Measurements from ENCODE around the gene LY6G6C. TPM values are rescaled to one million over a fixed set of nuclear protein-coding genes. Genes with fewer than 3 reads are reported as not detected.
A peak's percentile ranks its signal among the peaks of the same experiment; 100 is the strongest.

Gene LY6G6C
- total and polyA plus RNA-seq, 12 donors, result not detected

DNA sequence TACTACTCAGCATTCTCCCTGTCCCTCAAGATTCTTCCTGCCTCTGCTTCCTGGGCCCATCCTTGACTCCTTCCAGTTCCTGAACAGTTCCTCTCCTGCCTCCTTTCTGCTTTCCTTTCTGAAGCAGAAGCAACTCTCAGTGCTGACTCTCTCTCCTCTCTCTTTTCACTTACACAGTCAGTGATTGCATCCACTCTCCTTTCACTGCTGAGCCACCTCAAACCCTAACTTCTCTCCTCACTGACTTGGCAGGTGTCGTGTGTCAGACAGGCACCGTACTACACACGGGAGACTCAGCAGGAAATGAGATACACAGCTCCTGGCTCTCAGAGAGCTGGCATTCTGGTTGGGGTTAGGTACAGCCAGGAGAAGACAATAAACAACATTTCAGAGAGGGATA is 24.0 kb downstream of the LY6G6C start:
- TF ChIP-seq, protein P1, sequence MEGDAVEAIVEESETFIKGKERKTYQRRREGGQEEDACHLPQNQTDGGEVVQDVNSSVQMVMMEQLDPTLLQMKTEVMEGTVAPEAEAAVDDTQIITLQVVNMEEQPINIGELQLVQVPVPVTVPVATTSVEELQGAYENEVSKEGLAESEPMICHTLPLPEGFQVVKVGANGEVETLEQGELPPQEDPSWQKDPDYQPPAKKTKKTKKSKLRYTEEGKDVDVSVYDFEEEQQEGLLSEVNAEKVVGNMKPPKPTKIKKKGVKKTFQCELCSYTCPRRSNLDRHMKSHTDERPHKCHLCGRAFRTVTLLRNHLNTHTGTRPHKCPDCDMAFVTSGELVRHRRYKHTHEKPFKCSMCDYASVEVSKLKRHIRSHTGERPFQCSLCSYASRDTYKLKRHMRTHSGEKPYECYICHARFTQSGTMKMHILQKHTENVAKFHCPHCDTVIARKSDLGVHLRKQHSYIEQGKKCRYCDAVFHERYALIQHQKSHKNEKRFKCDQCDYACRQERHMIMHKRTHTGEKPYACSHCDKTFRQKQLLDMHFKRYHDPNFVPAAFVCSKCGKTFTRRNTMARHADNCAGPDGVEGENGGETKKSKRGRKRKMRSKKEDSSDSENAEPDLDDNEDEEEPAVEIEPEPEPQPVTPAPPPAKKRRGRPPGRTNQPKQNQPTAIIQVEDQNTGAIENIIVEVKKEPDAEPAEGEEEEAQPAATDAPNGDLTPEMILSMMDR (IDR thresholded peaks at IDR 0.05), result no peak
- H3K9me3 ChIP-seq, result no peaks in the 10 kb centered on the region
- intact Hi-C loops (cut with DNase I), result no loop called here
- peaks cover 0 to 88% (median 46%) of the 10 kb centered on the region in 9 donors for H3K36me3 ChIP-seq
- H3K4me3 ChIP-seq, result no peak overlapping the region
- 38 to 47% methylated on average over 3 of the region's 3 CpGs for WGBS, 2 donors
- peaks cover 8 to 35% (median 18%) of the 10 kb centered on the region in 9 donors for H3K4me1 ChIP-seq
- H3K27ac ChIP-seq, result peak overlapping the region in 1 of 10 donors; percentile 31
- ATAC-seq (no peak), DNase-seq (no peak)
- H3K27me3 ChIP-seq, result no peaks in the 10 kb centered on the region

DNA sequence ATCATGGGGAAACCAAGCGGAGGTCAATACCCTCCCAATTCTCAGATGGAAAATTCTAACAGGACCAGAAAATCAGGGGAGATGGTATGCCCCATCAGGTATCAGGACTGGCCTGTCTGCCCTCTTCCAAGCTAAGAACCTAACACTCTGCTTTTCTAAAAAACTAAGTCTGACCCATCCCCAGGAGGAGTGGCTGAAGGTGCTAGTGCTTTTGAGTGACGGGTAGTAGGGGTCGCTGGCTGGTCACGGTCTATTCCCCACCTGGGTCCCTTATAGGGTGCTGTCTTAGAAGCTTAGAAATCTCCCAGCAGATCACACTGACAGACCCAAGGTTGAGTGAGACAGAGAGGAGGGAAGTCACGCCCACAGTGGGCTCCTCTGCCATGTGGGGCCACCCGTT is 28.0 kb downstream of the LY6G6C start:
- WGBS, 2 donors, result 91 to 92% methylated on average over 6 of the region's 6 CpGs

DNA sequence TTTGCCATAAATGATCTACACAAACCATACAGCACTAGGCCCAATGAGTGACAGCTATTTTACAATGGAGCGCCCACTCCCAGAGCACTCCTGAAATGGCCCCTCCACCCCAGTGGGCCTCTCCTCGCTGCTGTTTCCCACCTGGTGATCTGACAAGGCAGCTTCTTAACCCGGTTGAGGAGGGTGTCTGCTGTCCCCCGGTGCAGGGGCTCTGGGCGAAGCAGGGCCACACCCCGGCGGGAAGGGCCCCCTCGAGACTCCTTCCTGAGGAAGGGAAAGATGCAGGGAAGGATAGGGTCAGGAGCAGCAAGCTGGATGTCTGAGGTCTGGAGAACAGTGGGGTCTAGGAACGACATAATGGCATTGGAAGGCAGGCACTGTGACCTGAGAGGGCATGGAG is 28.7 kb downstream of the LY6G6C start:
- DNase-seq (no peak), ATAC-seq (no peak)
- no peak overlapping the region for H3K27ac ChIP-seq
- H3K36me3 ChIP-seq, result peaks cover 0 to 100% (median 74%) of the 10 kb centered on the region in 9 donors
- TF ChIP-seq, protein P1 (IDR thresholded peaks at IDR 0.05), result no peak
- no peak overlapping the region for H3K4me3 ChIP-seq
- H3K27me3 ChIP-seq, result no peaks in the 10 kb centered on the region
- WGBS, 2 donors, result 83 to 86% methylated on average over 9 of the region's 9 CpGs
- peaks cover 0 to 10% (median 0%) of the 10 kb centered on the region in 9 donors for H3K4me1 ChIP-seq
- intact Hi-C loops (cut with DNase I), result no loop called here
- no peaks in the 10 kb centered on the region for H3K9me3 ChIP-seq

More for the DNA sequence above, 28.0 kb downstream of the LY6G6C start:
- TF ChIP-seq, protein P1 (IDR thresholded peaks at IDR 0.05), result no peak
- peaks cover 0 to 16% (median 0%) of the 10 kb centered on the region in 9 donors for H3K4me1 ChIP-seq
- H3K9me3 ChIP-seq, result no peaks in the 10 kb centered on the region
- no peak overlapping the region for H3K4me3 ChIP-seq
- intact Hi-C loops (cut with DNase I), result no loop called here
- H3K27ac ChIP-seq, result no peak overlapping the region
- ATAC-seq (no peak), DNase-seq (no peak)
- H3K36me3 ChIP-seq, result peaks cover 0 to 100% (median 70%) of the 10 kb centered on the region in 9 donors
- no peaks in the 10 kb centered on the region for H3K27me3 ChIP-seq

DNA sequence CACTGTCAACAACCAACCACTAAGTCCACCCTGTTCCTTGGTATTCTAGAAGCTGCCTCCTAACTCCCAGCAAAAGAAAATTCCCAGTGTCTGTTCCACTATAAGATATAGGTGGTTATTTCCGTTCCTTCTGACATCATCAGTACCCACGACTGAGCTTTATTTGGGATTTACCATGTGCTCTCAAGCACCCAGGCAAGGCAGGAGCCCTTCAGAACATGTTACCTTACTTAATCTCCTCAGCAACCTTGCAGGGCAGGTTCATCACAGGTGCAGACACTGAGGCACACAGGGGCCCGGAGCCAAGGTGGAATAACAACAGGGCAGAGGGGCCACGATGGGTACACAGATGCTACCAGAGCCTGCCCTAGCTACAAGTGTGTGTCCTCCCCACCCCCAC is 29.2 kb downstream of the LY6G6C start:
- Histone ChIP-seq H3K27ac (no peak overlapping the region), H3K9me3 (no peaks in the 10 kb centered on the region), H3K4me3 (no peak overlapping the region), H3K4me1 (peaks cover 0 to 4% (median 0%) of the 10 kb centered on the region in 9 donors), H3K36me3 (peaks cover 1 to 100% (median 75%) of the 10 kb centered on the region in 9 donors), H3K27me3 (no peaks in the 10 kb centered on the region)
- 79 to 89% methylated on average over 4 of the region's 4 CpGs for WGBS, 2 donors
- intact Hi-C loops (cut with DNase I), result no loop called here
- DNase-seq, result no peak
- no peak for ATAC-seq
- TF ChIP-seq, protein P1 (IDR thresholded peaks at IDR 0.05), result no peak

Measured in heart right ventricle (tissue), 16 donors.